ENCODE data around the gene ST3GAL3. TPM values are rescaled to one million over a fixed set of nuclear protein-coding genes. Genes with fewer than 3 reads are reported as not detected.
A peak's percentile ranks its signal among the peaks of the same experiment; 100 is the strongest.

The ST3GAL3 gene
- total and polyA plus RNA-seq, 8 donors: 1.6 to 68.3 (median 6.7) TPM

GRCh38 chr1:43834280-43835081, 127.1 kb downstream of the ST3GAL3 start:
- H3K27ac ChIP-seq: peak overlapping the region in 4 of 5 donors; percentile 25 to 77 (median 63)
- H3K9me3 ChIP-seq: no peaks in the 10 kb centered on the region
- no peaks in the 10 kb centered on the region for H3K27me3 ChIP-seq
- intact Hi-C loops (cut with DNase I; ENCODE audit: low total_unique reads): no loop called here
- WGBS, 5 donors: 72 to 84% (median 83%) methylated on average over 14 of the region's 14 CpGs
- peaks cover 15 to 48% (median 28%) of the 10 kb centered on the region in 4 donors for H3K4me1 ChIP-seq
- peaks cover under 1 to 10% (median 7%) of the 10 kb centered on the region in 4 donors for H3K36me3 ChIP-seq
- DNase-seq: no peak
- no peak overlapping the region for H3K4me3 ChIP-seq
- no peak for TF ChIP-seq EP300 (IDR thresholded peaks at IDR 0.05)
- no peak for TF ChIP-seq CTCF (IDR thresholded peaks at IDR 0.05)
- no peak for TF ChIP-seq POLR2AphosphoS5 (IDR thresholded peaks at IDR 0.05)
- no peak for TF ChIP-seq POLR2A (IDR thresholded peaks at IDR 0.05)

- intact Hi-C loops (cut with DNase I; ENCODE audit: low total_unique reads): no loop called here
- 75 to 88% (median 81%) methylated on average over 11 of the region's 11 CpGs for WGBS, 5 donors
- H3K9me3 ChIP-seq: no peaks in the 10 kb centered on the region
Measured at GRCh38 chr1:43835082-43836021, 128.0 kb downstream of the ST3GAL3 start.

GRCh38 chr1:43836267-43836951, 129.1 kb downstream of the ST3GAL3 start:
- Histone ChIP-seq H3K27ac (peak overlapping the region in 3 of 5 donors; percentile 54 to 77 (median 72)), H3K4me3 (no peak overlapping the region), H3K9me3 (no peaks in the 10 kb centered on the region), H3K4me1 (peaks cover 15 to 42% (median 28%) of the 10 kb centered on the region in 4 donors), H3K36me3 (peaks cover 3 to 20% (median 12%) of the 10 kb centered on the region in 4 donors), H3K27me3 (no peaks in the 10 kb centered on the region)
- intact Hi-C loops (cut with DNase I; ENCODE audit: low total_unique reads): no loop called here
- WGBS, 5 donors: 16 to 46% (median 21%) methylated on average over 5 to 6 of the region's 6 CpGs
- TF ChIP-seq POLR2A (IDR thresholded peaks at IDR 0.05) (no peak), POLR2AphosphoS5 (IDR thresholded peaks at IDR 0.05) (peak in 1 of 3 donors; percentile 19)
- peak; percentile 86 to 95 for DNase-seq

More at GRCh38 chr1:43835082-43836021, 128.0 kb downstream of the ST3GAL3 start:
- Histone ChIP-seq H3K4me1 (peaks cover 15 to 48% (median 28%) of the 10 kb centered on the region in 4 donors), H3K4me3 (no peak overlapping the region), H3K27me3 (no peaks in the 10 kb centered on the region), H3K36me3 (peaks cover 3 to 14% (median 9%) of the 10 kb centered on the region in 4 donors), H3K27ac (peak overlapping the region in 4 of 5 donors; percentile 25 to 77 (median 63))
- TF ChIP-seq CTCF (IDR thresholded peaks at IDR 0.05): no peak
- TF ChIP-seq EP300 (IDR thresholded peaks at IDR 0.05): no peak
- TF ChIP-seq POLR2AphosphoS5 (IDR thresholded peaks at IDR 0.05): no peak
- no peak for TF ChIP-seq POLR2A (IDR thresholded peaks at IDR 0.05)
- DNase-seq: peak in 1 of 2 donors; percentile 71

- no peaks in the 10 kb centered on the region for H3K9me3 ChIP-seq
- TF ChIP-seq POLR2AphosphoS5 (IDR thresholded peaks at IDR 0.05) (no peak), EP300 (IDR thresholded peaks at IDR 0.05) (no peak), CTCF (IDR thresholded peaks at IDR 0.05) (no peak), POLR2A (IDR thresholded peaks at IDR 0.05) (no peak)
- peak overlapping the region in 4 of 5 donors; percentile 3 to 72 (median 36) for H3K27ac ChIP-seq
- peaks cover 3 to 42% (median 26%) of the 10 kb centered on the region in 4 donors for H3K36me3 ChIP-seq
- no peaks in the 10 kb centered on the region for H3K27me3 ChIP-seq
- no peak for DNase-seq
- WGBS, 5 donors: 49 to 73% (median 64%) methylated on average over 5 of the region's 5 CpGs
- H3K4me3 ChIP-seq: no peak overlapping the region
- intact Hi-C loops (cut with DNase I; ENCODE audit: low total_unique reads): no loop called here
- H3K4me1 ChIP-seq: peaks cover 15 to 42% (median 22%) of the 10 kb centered on the region in 4 donors
Measured at GRCh38 chr1:43839056-43839455, 131.7 kb downstream of the ST3GAL3 start.
